Erythroblast (primary cell): ENCODE measurements around the gene INSM1.

ENCODE experiments used
- GATA1 ChIP-seq: IDR thresholded peaks from 2 replicates; pipeline ENCODE4 v1.6.1; 2011; ENCODE audit warnings: low read depth, mild to moderate bottlenecking, control low read depth, low read length, moderate library complexity
- POLR2A ChIP-seq: IDR thresholded peaks from 2 replicates; pipeline ENCODE4 v1.6.1; 2011; ENCODE audit warnings: mild to moderate bottlenecking, low read length

- TF ChIP-seq POLR2A (no peak), GATA1 (no peak)
Observed at GRCh38 chr20:20360464-20360863, 7.4 kb upstream of the INSM1 start.
